Astrocyte (in vitro differentiated cells and primary cell): ENCODE measurements around the gene IFT172. TPM values are rescaled to one million over a fixed set of nuclear protein-coding genes. Genes with fewer than 3 reads are reported as not detected.

Source experiments
- DNase-seq: peaks from one replicate; pipeline ENCODE4 v3.0.0-alpha.2; 2010; ENCODE audit warnings: low read depth
- FAIRE-seq: peaks from 2 replicates; lab custom pipeline; 2011; peaks lifted over from hg19 to GRCh38; lab: Jason Lieb, UNC
- H2AFZ ChIP-seq: 2 replicates; pipeline ENCODE4 v1.6.0; 2012; ENCODE audit warnings: low read depth, low read length, inconsistent platforms
- H3K27ac ChIP-seq: 2 replicates; pipeline ENCODE4 v1.5.1; 2011; ENCODE audit warnings: low read depth, low read length, inconsistent platforms
- H3K27me3 ChIP-seq: 2 replicates; pipeline ENCODE4 v1.6.0; 2011; ENCODE audit warnings: low read length, inconsistent platforms; ENCODE audit not compliant: insufficient read depth
- H3K36me3 ChIP-seq: 2 replicates; pipeline ENCODE4 v1.5.1; 2011; ENCODE audit warnings: low read length, inconsistent platforms; ENCODE audit not compliant: insufficient read depth
- H3K4me1 ChIP-seq: 2 replicates; pipeline ENCODE4 v1.5.1; 2011; ENCODE audit warnings: low read length, inconsistent platforms; ENCODE audit not compliant: insufficient read depth
- H3K4me2 ChIP-seq: 2 replicates; pipeline ENCODE4 v1.6.0; 2012; ENCODE audit warnings: low read length, inconsistent platforms
- H3K4me3 ChIP-seq: 2 replicates; pipeline ENCODE4 v1.5.1; 2011; ENCODE audit warnings: low read depth, mild to moderate bottlenecking, low read length, inconsistent platforms; ENCODE audit not compliant: insufficient read depth
- H3K79me2 ChIP-seq: 2 replicates; pipeline ENCODE4 v1.6.0; 2012; ENCODE audit warnings: mild to moderate bottlenecking, low read length, inconsistent platforms; ENCODE audit not compliant: insufficient read depth
- H3K9ac ChIP-seq: 2 replicates; pipeline ENCODE4 v1.6.0; 2012; ENCODE audit warnings: mild to moderate bottlenecking, low read length, inconsistent platforms
- H3K9me3 ChIP-seq: 2 replicates; pipeline ENCODE4 v1.5.1; 2012; ENCODE audit warnings: low read depth, mild to moderate bottlenecking, low read length, inconsistent platforms; ENCODE audit not compliant: insufficient read depth
- H4K20me1 ChIP-seq: 2 replicates; pipeline ENCODE4 v1.6.0; 2012; ENCODE audit warnings: low read length, inconsistent platforms; ENCODE audit not compliant: insufficient read depth
- H3K27ac Mint-ChIP-seq: one replicate; pipeline ENCODE4 v1.8.0; 2021; ENCODE audit warnings: mild to moderate bottlenecking, mixed read lengths; ENCODE audit not compliant: unreplicated experiment
- H3K27me3 Mint-ChIP-seq: one replicate; pipeline ENCODE4 v1.8.0; 2021; ENCODE audit warnings: low read depth, mixed read lengths; ENCODE audit not compliant: unreplicated experiment
- H3K36me3 Mint-ChIP-seq: one replicate; pipeline ENCODE4 v1.8.0; 2021; ENCODE audit warnings: low read depth, mixed read lengths; ENCODE audit not compliant: unreplicated experiment
- H3K4me1 Mint-ChIP-seq: one replicate; pipeline ENCODE4 v1.8.0; 2021; ENCODE audit warnings: low read depth, mixed read lengths; ENCODE audit not compliant: unreplicated experiment
- H3K4me3 Mint-ChIP-seq: one replicate; pipeline ENCODE4 v1.8.0; 2021; ENCODE audit warnings: mild to moderate bottlenecking, moderate library complexity, mixed read lengths; ENCODE audit not compliant: unreplicated experiment
- H3K9me3 Mint-ChIP-seq: one replicate; pipeline ENCODE4 v1.8.0; 2021; ENCODE audit warnings: mild to moderate bottlenecking, mixed read lengths; ENCODE audit not compliant: unreplicated experiment
- EZH2 ChIP-seq: IDR thresholded peaks from 2 replicates; pipeline ENCODE4 v1.6.1; 2012; ENCODE audit warnings: mild to moderate bottlenecking, low read length, inconsistent platforms; ENCODE audit not compliant: insufficient read depth
- total RNA-seq: library from RNA; stranded (reverse); gene quantifications from 2 replicates; pipeline ENCODE4 v1.2.1, GENCODE V29; 2021
- TF ChIP-seq, protein P1 (sequence below): IDR thresholded peaks from 2 replicates; pipeline ENCODE4 v1.5.1; 2011; ENCODE audit warnings: low read depth, mild to moderate bottlenecking, inconsistent platforms, low read length, moderate library complexity; ENCODE audit not compliant: insufficient read depth

The IFT172 gene
- total RNA-seq, 1 donor from 2014 or later, result 15.4 TPM

DNA sequence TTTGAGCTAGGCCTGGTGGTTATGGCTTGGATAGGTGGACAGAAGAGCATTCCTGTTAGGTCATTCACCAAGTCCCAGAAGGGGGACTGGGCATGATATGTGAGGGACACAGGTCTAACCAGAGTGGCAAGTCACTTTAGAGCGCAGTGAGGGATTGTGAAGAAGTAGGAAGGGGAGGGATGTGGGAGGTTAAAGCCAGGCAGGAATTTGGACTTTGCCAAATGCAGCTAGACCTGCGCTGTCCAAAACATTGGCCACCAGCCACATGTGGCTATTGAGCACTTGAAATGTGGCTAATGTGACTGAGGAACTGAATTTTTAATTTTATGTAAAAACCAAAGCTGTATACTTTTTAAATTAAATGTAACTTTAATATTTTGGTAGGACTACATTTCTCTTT, 30.8 kb upstream of the IFT172 start:
- no peak overlapping the region for H3K4me2 ChIP-seq
- H3K27me3 Mint-ChIP-seq, result peaks cover 19% of the 10 kb centered on the region

DNA sequence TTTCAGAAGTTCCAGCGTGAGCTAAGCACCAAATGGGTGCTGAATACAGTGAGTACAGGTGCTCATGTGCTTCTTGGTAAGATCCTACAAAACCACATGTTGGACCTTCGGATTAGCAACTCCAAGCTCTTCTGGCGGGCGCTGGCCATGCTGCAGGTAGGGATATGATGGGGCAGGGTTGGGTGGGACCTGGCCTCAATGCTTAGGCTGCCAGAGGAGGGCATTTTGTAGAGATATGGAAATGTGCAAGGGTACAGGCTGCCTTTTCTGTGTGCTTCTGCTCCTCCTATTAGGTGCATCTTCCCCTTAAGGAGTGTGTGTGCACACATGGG, 29.2 kb upstream of the IFT172 start:
- no peaks in the 10 kb centered on the region for H3K9me3 Mint-ChIP-seq
- TF ChIP-seq, protein P1, sequence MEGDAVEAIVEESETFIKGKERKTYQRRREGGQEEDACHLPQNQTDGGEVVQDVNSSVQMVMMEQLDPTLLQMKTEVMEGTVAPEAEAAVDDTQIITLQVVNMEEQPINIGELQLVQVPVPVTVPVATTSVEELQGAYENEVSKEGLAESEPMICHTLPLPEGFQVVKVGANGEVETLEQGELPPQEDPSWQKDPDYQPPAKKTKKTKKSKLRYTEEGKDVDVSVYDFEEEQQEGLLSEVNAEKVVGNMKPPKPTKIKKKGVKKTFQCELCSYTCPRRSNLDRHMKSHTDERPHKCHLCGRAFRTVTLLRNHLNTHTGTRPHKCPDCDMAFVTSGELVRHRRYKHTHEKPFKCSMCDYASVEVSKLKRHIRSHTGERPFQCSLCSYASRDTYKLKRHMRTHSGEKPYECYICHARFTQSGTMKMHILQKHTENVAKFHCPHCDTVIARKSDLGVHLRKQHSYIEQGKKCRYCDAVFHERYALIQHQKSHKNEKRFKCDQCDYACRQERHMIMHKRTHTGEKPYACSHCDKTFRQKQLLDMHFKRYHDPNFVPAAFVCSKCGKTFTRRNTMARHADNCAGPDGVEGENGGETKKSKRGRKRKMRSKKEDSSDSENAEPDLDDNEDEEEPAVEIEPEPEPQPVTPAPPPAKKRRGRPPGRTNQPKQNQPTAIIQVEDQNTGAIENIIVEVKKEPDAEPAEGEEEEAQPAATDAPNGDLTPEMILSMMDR, result no peak
- TF ChIP-seq EZH2, result no peak
- no peaks in the 10 kb centered on the region for H4K20me1 ChIP-seq
- H3K4me1 ChIP-seq, result no peaks in the 10 kb centered on the region
- H3K27ac ChIP-seq, result no peak overlapping the region
- H3K4me3 Mint-ChIP-seq, result no peak overlapping the region
- H3K9me3 ChIP-seq, result no peaks in the 10 kb centered on the region
- no peaks in the 10 kb centered on the region for H3K79me2 ChIP-seq
- no peak for DNase-seq
- H3K36me3 Mint-ChIP-seq, result no peaks in the 10 kb centered on the region
- no peak overlapping the region for H3K4me2 ChIP-seq
- H3K4me1 Mint-ChIP-seq, result no peaks in the 10 kb centered on the region
- H3K27me3 ChIP-seq, result peaks cover 2% of the 10 kb centered on the region
- H3K27me3 Mint-ChIP-seq, result peaks cover 20% of the 10 kb centered on the region
- H3K4me3 ChIP-seq, result no peak overlapping the region
- no peak overlapping the region for H2AFZ ChIP-seq
- no peaks in the 10 kb centered on the region for H3K36me3 ChIP-seq
- no peak overlapping the region for H3K27ac Mint-ChIP-seq
- FAIRE-seq, result no peak
- no peak overlapping the region for H3K9ac ChIP-seq

More for the DNA sequence above, 30.8 kb upstream of the IFT172 start:
- H3K27ac ChIP-seq, result no peak overlapping the region
- no peak for TF ChIP-seq EZH2
- TF ChIP-seq, protein P1, result no peak
- H3K4me3 ChIP-seq, result no peak overlapping the region
- H3K9ac ChIP-seq, result no peak overlapping the region
- no peaks in the 10 kb centered on the region for H3K4me1 ChIP-seq
- H3K79me2 ChIP-seq, result no peaks in the 10 kb centered on the region
- H3K4me3 Mint-ChIP-seq, result no peak overlapping the region
- H3K27me3 ChIP-seq, result no peaks in the 10 kb centered on the region
- no peaks in the 10 kb centered on the region for H4K20me1 ChIP-seq
- no peak overlapping the region for H3K27ac Mint-ChIP-seq
- H3K4me1 Mint-ChIP-seq, result no peaks in the 10 kb centered on the region
- no peak for DNase-seq
- no peak for FAIRE-seq
- no peaks in the 10 kb centered on the region for H3K36me3 ChIP-seq
- no peaks in the 10 kb centered on the region for H3K9me3 Mint-ChIP-seq
- H3K36me3 Mint-ChIP-seq, result no peaks in the 10 kb centered on the region
- H3K9me3 ChIP-seq, result no peaks in the 10 kb centered on the region
- no peak overlapping the region for H2AFZ ChIP-seq

DNA sequence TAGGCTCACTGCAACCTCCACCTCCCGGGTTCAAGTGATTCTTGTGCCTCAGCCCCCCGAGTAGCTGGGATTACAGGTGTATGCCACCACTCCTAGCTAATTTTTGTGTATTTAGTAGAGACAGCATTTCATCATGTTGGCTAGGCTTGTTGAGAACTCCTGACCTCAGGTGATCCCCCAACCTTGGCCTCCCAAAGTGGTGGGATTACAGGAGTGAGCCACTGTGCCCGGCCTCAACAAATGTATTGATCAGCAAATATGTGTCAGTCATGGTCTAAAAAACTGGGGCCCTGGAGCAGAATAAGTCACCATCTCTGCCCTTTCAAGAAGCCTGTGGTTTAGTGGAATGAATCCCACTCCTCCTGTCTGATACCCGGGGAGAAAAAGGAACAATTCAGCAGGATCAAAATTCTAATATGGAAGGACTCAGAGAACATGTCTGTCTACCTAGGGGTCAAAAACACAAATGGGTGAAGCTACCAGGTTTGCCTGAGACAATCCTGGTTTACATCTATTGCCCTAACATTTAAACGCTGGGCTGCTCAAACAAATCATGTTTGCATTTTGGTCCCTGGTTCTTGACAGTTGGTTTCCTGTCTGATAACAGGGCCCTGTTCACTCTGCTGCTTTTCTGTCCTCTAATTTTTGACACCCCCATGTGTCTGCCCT, 28.7 kb upstream of the IFT172 start:
- Histone ChIP-seq H3K36me3 (no peaks in the 10 kb centered on the region), H3K27me3 (peaks cover 2% of the 10 kb centered on the region), H3K4me3 (no peak overlapping the region), H3K79me2 (no peaks in the 10 kb centered on the region), H3K9me3 (no peaks in the 10 kb centered on the region), H3K27ac (no peak overlapping the region), H2AFZ (no peak overlapping the region), H3K4me1 (no peaks in the 10 kb centered on the region), H4K20me1 (no peaks in the 10 kb centered on the region), H3K4me2 (no peak overlapping the region), H3K9ac (no peak overlapping the region)
- Mint-ChIP-seq H3K27me3 (peaks cover 16% of the 10 kb centered on the region), H3K36me3 (no peaks in the 10 kb centered on the region), H3K9me3 (no peaks in the 10 kb centered on the region), H3K4me1 (no peaks in the 10 kb centered on the region), H3K27ac (no peak overlapping the region), H3K4me3 (no peak overlapping the region)
- no peak for DNase-seq
- no peak for FAIRE-seq
- TF ChIP-seq, protein P1, result no peak
- no peak for TF ChIP-seq EZH2
